Dedifferentiated amniotic fluid mesenchymal stem cell (primary cell): ENCODE data around the gene TENT5C.
A peak's percentile ranks its signal among the peaks of the same experiment; 100 is the strongest.
"Not testable (repeated sequence)": the region's sequence is repeated elsewhere in the genome, so short reads cannot be mapped to it uniquely, and the experiment has no call there.

ENCODE experiments used
- DNase-seq: peaks from one replicate; pipeline ENCODE4 v3.0.0-alpha.2; 2016; ENCODE audit errors: extremely low spot score

The TENT5C gene

GRCh38 chr1:117605774-117606648 is at the start of gene TENT5C:
TENT5C (plus strand) TSS chr1:117606048; CDS start chr1:117622869, 16,821 bp downstream.
- DNase-seq = peak; percentile 91

GRCh38 chr1:117556341-117556740 is 49.5 kb upstream of the TENT5C start:
- DNase-seq = no peak

GRCh38 chr1:117556976-117557375 is 48.9 kb upstream of the TENT5C start:
- no peak for DNase-seq

GRCh38 chr1:117558451-117558850 is 47.4 kb upstream of the TENT5C start:
- not testable (repeated sequence) for DNase-seq

DNA sequence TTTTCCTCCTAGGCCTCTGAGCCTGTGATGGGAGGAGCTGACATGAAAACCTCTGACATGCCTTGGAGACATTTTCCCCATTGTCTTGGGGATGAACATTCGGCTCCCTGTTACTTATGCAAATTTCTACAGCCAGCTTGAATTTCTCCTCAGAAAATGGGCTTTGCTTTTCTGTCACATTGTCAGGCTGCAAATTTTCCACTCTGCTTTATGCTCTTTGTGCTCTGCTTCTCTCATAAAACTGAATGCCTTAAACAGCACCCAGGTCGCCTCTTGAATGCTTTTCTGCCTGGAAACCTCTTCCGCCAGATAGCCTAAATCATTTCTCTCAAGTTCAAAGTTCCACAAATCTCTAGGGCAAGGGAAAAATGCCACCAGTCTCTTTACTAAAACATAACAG is 46.7 kb upstream of the TENT5C start:
- no peak for DNase-seq

DNA sequence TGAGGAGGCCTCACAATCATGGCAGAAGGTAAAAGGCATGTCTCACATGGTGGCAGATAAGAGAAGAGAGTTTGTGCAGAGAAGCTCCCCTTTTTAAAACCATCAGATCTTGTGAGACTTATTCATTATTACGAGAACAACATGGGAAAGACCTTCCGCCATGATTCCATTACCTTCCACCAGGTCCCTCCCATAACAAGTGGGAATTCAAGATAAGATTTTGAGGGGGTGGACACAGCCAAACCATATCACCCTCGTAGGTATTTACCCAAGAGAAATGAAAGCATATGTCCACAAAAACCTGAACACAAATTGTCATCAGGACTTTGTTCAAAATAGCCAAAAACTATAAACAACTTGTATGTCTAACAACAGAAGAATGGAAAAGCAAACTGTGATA is 45.9 kb upstream of the TENT5C start:
- no peak for DNase-seq

DNA sequence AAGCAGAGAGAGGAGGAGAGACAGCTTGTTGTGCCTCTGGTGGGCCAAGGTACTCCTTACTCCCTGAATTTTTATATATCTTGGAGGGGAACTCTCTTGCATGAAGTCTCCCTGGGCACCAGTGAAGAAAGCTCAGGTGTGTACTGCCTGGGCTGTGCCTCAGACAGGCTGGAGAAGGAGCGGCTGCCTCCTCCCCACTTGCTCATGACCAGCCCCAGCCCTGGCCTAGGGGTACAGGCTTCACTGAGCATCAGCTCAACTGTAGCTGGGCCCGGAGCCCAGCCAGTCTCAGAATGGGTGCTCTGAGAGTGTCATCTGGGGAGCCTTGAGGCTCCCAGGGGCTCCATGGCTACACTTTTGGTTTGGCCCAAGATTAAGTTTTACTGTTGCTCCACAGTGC is 44.8 kb upstream of the TENT5C start:
- DNase-seq = no peak

- DNase-seq = no peak
Measured at GRCh38 chr1:117561551-117561950, 44.3 kb upstream of the TENT5C start.

DNA sequence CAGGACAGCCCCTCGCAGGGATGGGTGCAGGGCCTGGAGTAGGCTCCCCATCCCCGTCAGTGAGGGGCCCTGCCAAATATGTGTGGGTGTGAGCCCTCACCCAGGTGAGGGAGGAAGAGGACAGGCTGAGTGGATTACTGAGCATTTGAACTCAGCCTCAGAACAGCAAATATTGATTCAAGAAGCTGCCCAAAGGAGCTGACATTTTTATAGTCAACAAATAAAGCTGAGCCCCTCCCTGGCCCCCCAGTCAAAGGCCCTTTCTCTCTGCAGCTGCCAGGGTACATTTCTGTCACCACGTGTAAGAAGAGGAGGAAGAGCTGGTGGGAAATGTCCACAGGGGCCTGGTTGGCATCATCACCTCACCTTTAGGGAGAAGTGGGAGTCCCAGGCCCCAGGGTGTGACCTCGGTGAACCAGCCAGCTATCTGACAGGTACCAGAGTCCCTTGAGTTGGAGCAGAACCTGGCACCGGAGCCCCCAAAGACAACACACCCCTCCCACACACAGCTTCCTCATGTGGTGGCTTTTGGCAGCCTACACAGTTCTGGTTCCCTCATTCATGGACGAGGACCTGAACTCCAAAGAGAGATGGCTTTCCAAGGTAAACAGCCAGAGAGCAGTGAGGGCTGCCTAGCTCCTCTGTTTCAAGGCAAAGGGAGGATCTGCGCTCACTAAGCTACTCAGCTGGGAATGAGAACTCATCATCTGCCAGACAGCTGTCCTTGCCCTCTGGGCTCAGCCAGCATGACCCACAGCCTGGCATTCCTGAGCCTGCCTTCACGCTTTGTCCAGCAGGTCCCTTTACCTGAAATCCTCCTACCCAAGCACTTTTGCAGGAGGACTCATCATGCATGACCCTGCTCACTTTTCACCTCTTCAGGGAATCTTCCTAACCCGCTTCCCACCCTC is 43.0 kb upstream of the TENT5C start:
- no peak for DNase-seq

DNA sequence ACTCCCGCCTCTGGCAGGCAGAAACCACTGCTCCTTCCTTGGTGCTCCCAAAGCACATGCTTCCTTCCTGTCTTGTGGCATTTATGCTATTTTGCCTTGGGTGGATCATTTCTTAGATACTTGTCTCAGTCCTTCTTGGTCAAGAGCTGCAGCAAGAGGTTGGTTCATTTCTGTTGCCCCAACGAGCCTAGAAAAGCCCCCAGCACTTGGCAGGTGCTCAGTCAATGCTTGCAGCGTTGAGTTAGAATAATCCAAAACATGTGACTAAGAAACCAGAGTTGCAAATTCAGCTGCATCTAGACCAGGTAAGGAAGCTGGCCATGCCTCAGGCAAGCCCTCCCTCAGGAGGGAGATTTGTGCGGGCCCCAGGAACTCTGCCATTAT is 42.4 kb upstream of the TENT5C start:
- no peak for DNase-seq

DNA sequence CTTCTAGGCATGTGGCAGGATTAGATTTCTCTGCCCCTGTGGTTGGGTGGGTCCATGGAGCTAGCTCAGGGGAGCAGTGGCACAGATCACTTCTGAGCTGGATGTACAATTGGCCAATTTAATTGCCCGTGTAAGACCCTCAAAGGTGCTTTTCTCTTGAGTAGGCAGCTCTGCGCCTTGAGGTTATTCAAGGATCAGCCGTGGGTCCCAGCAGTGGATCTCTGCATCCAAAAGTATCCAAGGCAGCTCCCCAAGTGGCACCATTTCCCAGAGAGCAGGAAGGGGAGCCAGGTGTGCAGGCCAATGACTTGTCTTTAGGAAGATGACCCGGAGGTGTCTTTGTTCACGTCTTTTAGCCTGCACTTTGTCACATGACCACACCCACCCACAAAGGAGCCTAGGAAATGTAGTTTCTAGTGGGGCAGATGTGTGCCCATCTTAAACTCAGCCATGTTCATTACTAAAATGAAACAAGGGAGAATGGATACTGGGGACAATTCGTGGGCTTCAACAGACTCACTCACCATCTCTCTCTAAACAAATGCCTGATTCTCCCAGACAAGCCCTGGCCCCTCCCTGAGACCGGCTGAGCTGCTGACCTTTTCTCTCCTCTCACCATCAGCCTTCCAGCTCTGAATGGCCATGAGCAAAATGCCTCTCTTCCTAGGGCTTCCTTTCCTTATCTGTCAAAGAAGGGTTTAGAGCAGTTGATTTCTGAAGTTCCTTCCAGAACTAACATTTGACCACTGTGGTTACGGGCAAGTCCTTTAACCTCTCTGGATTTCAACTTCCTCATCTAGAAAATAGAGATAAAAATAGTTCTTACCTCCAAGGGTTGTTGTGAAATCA is 41.4 kb upstream of the TENT5C start:
- DNase-seq = no peak

DNA sequence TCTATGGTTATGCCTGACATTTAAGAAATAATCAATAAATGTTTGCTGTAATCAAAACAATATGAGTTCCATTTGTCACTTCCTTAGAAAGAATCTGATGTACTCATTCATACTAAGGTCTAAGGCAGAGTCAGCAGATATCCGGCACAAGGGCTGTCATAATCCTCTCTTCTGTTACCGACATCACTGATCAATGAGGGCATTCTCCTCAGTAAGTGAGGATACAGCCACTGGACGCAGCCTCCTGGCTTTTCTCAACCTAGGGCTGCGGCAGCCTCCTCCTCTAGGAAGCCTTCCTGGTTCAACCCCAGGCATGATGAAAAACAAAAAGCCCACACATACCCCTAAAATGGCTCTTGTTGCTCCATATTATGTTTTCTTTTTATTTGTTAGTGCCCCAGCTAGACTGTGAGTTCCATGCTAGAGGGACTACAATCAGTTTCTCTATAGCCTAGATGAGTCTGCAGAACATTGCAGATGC is 40.7 kb upstream of the TENT5C start:
- DNase-seq = no peak

GRCh38 chr1:117565745-117566455 is 39.9 kb upstream of the TENT5C start:
- DNase-seq = no peak

- no peak for DNase-seq
Measured at GRCh38 chr1:117566556-117566955, 39.3 kb upstream of the TENT5C start.

- no peak for DNase-seq
Measured at GRCh38 chr1:117567435-117567834, 38.4 kb upstream of the TENT5C start.

DNA sequence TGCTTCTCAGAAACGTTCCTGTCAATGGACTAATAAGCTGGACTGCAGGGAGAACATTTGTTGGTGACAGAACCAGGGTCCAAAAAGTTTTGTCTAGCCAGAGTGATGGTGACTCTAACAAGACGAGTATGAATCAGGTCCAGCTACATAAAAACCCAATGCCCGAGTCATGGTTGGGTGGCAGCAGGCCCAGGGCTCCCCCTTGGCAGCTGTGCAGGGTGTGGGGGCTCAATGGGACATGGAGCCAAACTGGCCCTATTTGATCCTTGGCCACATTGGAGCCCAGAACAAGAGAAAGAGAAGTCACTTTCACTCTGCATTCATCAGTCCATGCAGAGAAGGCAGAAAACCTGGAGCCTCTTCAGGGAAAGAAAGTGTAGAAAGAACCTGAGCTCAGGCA is 37.9 kb upstream of the TENT5C start:
- DNase-seq = no peak

- DNase-seq = no peak
Measured at GRCh38 chr1:117568999-117569398, 36.8 kb upstream of the TENT5C start.

- DNase-seq = no peak
Measured at GRCh38 chr1:117569856-117570255, 36.0 kb upstream of the TENT5C start.

DNA sequence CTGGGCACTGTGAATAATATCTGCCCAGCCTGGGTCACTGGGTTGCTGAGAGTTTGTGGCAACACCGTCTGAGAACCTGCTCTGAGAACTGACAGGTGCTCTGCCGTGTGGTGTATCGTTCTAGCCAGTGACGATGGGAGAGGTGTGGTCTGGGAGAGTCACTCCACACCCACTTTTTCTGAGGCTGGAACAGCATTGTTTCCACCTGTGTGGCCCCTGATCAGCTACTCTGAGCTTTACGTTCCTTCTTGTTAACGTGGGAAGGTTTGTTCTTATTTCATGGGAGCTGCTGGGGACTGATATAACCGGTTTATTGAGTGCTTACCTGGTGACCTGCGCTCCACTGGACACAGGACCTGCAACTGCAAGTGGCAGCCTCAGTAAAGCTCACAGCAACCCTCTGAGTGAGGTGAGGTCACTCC is 34.8 kb upstream of the TENT5C start:
- no peak for DNase-seq

DNA sequence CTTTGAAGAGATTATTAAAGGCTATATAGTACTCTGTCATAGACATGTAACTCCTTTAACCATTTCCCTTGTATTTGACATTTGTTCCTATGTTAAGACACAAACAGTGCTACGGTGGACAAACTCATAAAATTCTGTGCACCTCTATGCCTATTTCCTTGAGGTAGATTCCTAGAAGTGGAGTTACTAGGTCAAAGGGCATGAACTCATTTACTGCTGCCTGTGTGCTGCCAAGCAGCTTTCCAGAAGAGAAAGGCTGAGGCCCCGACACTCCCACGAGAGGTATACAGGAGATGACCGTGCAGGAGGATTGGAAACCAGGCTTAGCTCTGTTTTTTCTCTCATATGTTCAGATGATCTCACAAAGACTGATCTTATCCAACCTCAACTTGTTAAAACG is 34.4 kb upstream of the TENT5C start:
- no peak for DNase-seq

- no peak for DNase-seq
Measured at GRCh38 chr1:117572546-117572945, 33.3 kb upstream of the TENT5C start.
